TTC549 (cell line): ENCODE measurements around the gene CRACR2B.

ENCODE experiments used
- FAIRE-seq: peaks from 2 replicates; lab custom pipeline; 2012; peaks lifted over from hg19 to GRCh38; lab: Jason Lieb, UNC

CRACR2B gene

GRCh38 chr11:827897-828192 lies at the start of gene CRACR2B:
Gene CRACR2B (plus strand): TSS chr11:827919. CDS start chr11:828608, 689 bp downstream.
- no peak for FAIRE-seq

- FAIRE-seq = no peak
These were observed 48.5 kb upstream of the CRACR2B start for GRCh38 chr11:778976-779954.

DNA sequence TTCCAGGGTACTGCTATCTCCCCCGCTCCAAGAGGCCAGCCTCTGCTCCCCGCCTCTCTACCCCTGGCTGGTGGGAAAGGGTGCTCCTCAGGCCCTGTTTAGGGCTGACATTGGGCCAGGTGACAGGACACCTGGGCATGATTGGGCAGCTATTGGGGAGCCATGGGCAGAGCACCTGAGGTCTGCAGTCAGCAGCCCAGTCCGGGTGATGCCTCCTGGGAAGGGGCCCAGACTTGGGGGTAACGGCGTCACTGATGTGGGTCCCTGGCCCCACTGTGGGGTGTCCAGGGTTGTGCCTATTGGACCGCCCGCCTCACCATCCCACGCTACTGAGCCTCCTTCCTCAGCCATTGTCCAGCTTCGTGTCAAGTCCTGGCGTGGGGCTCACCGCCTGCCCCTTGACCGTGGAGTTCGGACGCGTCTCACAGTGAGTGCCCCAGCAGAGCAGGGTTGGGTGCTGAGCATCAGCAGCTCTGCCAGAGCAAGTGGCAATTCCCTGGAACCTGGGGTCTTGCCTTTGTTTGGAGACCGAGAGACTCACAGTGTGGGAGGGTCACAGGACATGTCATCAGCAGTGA lies 47.7 kb upstream of the CRACR2B start:
- FAIRE-seq = no peak

DNA sequence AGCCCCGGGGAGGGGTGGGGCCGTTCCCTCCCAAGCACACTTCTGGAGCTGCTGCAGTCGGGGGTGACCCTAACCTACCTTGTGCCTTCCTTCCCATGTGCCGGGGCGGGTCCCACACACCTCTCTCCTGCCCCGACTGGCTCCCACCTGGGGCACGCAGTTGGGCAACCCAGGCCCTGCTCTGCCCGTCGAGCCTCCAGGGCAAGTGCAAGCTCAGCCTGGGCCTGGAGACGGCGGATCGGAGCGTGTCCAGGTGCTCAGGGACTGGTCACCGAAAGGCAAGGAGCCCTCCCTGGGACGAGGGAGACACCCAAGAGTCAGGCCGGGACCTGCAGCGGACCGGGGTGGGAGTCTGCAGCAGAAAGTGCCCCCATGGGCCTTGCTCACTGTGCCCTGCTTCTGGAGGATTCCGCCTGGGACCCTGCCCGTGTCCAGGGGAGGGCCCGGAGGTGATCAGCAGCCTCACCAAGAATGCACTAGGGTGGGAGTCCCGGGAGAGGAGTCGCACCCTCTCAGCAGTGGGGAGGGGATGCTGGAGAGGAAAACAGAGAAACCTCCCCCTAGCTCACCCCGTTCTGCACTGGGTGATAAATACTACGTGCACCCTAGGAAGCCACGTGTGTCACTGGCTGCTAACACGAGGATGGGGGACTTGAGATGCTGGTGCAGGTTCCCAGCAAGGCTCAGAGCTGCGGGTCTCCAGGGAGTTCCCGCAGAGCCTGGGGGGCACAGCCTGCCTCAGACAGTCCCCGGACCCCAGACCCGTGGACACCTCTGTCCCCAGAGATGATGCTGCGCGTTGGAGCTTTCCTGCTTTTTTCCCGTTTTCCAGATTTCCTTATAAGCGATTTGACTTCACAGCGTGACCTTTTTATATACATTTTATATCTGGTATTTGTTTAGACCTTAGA lies 45.2 kb upstream of the CRACR2B start:
- no peak for FAIRE-seq

GRCh38 chr11:783581-784015 lies 44.1 kb upstream of the CRACR2B start:
- FAIRE-seq = no peak

GRCh38 chr11:786235-787083 lies 41.3 kb upstream of the CRACR2B start:
- FAIRE-seq = no peak

DNA sequence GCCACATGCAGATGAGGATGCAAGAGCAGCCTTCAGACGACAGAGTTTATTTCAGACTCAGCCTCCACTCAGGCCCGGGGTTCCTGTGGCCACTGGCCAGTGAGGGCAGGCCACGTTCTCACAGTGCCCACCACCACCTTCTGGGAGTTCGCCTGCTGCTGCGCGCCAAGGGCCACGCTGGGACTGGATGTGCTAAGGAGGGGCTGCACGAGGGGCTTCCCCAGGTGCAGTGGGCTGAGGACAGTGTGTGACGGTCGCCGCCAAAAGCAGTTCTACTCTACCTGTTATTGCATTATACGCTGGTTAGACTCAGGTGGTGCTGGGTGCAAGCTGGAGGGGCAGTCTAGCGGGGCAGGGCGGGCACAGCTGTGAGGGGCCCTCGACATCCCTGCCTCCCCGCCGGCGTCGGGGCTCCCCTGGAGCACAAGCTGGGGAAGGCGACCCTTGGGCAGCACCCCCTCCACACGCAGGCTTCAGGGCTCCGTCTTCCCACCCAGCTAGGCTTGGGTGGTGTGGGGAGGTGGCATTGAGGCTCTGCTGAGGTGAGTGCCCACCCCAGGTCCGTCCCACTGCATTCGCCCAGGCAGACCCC lies 40.5 kb upstream of the CRACR2B start:
- FAIRE-seq = no peak

DNA sequence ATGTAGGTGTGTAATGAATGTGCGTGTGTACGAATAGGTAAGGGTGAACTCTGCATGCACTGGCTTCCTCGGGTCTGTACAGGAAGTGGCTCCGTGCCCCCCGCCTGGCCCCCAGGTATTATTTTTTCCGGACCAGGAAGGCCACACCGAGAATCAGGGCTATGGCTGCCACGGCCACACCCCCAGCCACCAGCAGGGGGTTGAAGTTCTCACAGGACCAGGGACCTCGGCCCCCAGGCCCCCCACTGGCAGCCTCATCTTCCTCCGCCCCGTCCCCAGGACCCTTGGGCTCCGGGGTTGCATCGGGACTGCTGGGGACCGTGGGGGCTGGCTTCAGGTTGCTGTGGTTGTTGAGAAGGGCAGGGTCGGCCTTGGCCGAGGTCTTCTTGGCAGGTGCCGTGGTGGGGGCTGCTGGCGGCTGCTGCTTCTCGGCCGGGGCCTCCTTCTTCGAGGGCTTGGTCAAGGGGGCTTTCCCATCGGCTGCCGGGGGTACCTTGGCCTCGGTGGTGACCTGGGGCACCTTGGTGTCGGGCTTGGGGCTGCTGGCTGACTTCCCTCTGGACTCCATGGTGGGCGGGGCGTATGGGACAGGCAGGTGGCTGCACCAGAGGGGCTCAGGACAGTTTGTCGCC lies 39.6 kb upstream of the CRACR2B start:
- FAIRE-seq = no peak

DNA sequence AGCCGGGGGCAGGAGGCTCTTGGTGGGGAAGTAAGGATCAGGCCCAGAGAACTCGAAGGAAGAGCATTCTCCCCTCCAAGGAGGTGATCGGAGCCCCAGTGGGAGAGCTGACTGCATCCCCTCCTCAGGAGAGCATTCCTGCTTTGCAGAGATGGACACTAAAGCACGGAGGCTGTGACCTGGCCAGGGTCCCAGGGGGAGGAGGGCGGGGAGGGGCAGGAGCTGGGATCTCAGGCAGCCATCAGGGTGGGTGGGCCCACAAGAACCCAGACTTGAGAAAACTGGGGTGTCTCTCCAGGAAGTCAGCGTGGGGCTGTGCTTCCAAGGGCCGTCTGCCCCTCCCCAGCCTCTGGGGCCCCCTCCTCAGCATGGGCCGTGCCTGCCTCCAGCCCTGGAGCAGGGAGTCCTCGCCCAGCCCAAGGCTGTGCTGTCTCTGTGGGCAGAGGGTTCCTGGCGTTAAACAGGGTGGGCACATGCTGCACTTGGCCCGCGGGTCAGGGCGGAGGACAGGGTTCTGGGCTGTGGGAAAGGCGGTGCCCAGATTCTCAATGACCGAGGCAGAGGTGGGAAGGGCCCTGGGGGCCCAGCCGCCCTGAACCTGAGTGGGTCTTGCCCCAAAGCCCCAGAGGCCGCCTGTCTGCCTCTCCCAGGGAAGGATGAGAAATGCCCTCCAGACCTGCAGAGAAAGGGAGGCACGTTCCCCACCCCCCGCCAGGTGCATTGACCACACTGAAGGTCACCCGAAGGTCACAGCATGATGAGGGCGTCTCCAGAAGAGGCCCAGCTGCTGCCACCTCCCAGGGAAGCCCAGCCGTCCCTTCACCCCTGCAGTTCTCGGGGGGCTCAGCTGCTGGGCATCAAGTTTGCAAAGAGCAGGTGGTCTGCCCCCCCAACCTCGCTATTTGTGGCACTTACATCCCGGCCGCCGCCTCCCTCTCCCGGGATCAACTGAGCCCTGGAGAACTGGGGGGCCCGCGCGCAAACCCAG lies 38.5 kb upstream of the CRACR2B start:
- no peak for FAIRE-seq

- FAIRE-seq = no peak
These were observed 37.8 kb upstream of the CRACR2B start, which contains the start of gene CEND1 for GRCh38 chr11:789943-790342. Gene CEND1 (minus strand): TSS chr11:790090. CDS start chr11:788576, 1,514 bp downstream.

GRCh38 chr11:790721-791564 lies 36.8 kb upstream of the CRACR2B start:
- FAIRE-seq = no peak

GRCh38 chr11:791658-792534 lies 35.8 kb upstream of the CRACR2B start:
- no peak for FAIRE-seq

GRCh38 chr11:792535-792821 lies 35.2 kb upstream of the CRACR2B start:
- FAIRE-seq = no peak

GRCh38 chr11:792873-793272 lies 34.8 kb upstream of the CRACR2B start:
- FAIRE-seq = no peak

DNA sequence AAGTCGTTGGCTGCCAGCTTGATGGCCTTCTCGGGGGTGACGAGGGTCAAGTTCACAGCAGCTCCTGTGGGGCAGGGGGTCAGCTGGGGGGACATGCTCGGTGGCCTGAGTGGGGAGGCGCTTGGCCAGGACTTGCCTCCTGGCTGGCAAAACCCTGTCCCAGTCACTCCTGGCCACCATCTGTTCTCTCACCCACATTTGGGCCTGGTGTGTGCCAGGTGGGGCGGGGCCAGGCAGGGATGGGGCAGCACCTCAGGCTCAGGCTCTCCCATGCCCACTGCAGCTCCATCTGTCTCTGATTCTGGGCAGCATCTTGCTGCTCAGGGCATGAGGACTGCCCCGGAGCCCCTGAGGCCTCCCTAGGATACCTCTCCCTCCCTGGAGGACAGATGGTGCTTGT lies 34.2 kb upstream of the CRACR2B start:
- FAIRE-seq = no peak

DNA sequence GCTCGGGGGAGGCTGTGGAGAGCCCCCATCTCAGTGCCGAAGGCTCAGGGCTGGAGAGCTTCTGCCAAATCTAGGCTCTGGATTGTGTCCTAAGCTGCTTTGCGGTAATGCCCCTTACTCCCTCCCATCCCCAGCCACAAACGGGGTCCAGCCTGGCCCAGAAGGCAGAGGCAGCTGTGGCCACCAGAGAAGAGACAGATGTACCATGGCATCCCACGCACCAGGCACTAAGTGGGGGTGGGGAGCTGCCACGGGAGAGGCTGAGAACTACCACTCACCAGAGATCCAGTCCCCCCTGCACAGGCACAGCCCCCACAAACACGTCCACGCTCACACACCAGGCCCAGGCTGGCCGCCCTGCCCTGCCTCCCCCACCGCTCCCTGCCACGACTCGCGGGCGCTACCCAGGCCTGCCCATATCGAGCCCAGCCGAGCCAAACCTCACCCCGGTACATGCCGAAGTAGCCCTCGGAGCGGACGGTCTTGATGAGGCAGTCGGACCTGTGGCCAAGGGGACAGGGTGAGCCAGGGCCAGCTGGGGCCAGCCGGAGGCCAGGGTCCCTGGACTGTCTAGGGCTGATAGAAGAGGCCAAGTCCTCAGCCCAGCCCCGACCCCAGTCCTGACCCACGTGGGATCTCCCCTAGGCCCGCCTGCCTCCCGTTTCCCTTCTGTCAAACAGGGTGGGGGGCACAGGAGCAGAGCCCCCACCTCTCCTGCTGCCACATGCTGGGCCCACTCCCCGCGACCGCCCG lies 33.5 kb upstream of the CRACR2B start:
- FAIRE-seq = no peak
